DND-41 (cell line): Measurements from ENCODE around the gene SFMBT2.

Source experiments
- CTCF ChIP-seq: IDR thresholded peaks from 2 replicates; pipeline ENCODE4 v1.5.1; 2012; ENCODE audit warnings: borderline replicate concordance, low read length, moderate library complexity, mild to moderate bottlenecking; ENCODE audit not compliant: poor library complexity, severe bottlenecking; ENCODE audit errors: extremely low read depth
- EZH2 ChIP-seq: IDR thresholded peaks from 3 replicates; pipeline ENCODE4 v1.6.1; 2012; ENCODE audit warnings: borderline replicate concordance, low read depth, mild to moderate bottlenecking, moderate library complexity, low read length, inconsistent platforms; ENCODE audit not compliant: severe bottlenecking

- TF ChIP-seq CTCF (no peak), EZH2 (no peak)
Observed at GRCh38 chr10:7363700-7364099, 47.1 kb downstream of the SFMBT2 start.
